Tibial nerve (tissue), 4 donors: ENCODE data around the gene PCSK6. TPM values are rescaled to one million over a fixed set of nuclear protein-coding genes. Genes with fewer than 3 reads are reported as not detected.

Experiments
- DNase-seq, 2 donors: peaks; one replicate each; pipeline ENCODE4 v3.0.0-alpha.2; 2019; ENCODE audit warnings: low spot score in 2 of 2
- H3K27ac ChIP-seq, 4 donors: fragments of 200-600 bp; sonication (generic) in 3 of 4; one replicate each; pipeline ENCODE4 v1.5.1; 2017 to 2019; ENCODE audit warnings: mild to moderate bottlenecking in 1 of 4
- H3K27me3 ChIP-seq, 2 donors: fragments of 200-600 bp; sonication (generic) in 1 of 2; one replicate each; pipeline versions ENCODE4 v1.5.1 to v1.6.0; 2017 to 2019
- H3K36me3 ChIP-seq, 3 donors: fragments of 200-600 bp; sonication (generic); one replicate each; pipeline ENCODE4 v1.5.1; 2018 to 2019
- H3K4me1 ChIP-seq, 4 donors: fragments of 200-600 bp; sonication (generic) in 3 of 4; one replicate each; pipeline ENCODE4 v1.5.1; 2017 to 2019
- H3K4me3 ChIP-seq, 4 donors: fragments of 200-600 bp; sonication (generic) in 3 of 4; one replicate each; pipeline ENCODE4 v1.5.1; 2017 to 2019; ENCODE audit warnings: mild to moderate bottlenecking in 1 of 4, moderate library complexity in 1 of 4
- H3K9me3 ChIP-seq, 4 donors: fragments of 200-600 bp; sonication (generic) in 3 of 4; one replicate each; pipeline ENCODE4 v1.5.1; 2017 to 2019
- CTCF ChIP-seq, 5 experiments: fragments of 200-600 bp in 3 of 5; fragments of 450-650 bp in 2 of 5; sonication (generic) in 3 of 5; IDR thresholded peaks; one replicate each; pipeline ENCODE4 v1.5.1; 2016 to 2019; ENCODE audit warnings: antibody characterized with exemption in 5 of 5, mild to moderate bottlenecking in 3 of 5, moderate library complexity in 2 of 5
- EP300 ChIP-seq, 2 donors: sonication (generic); formaldehyde crosslinking; IDR thresholded peaks; one replicate each; pipeline ENCODE4 v1.6.1; 2017; ENCODE audit warnings: antibody characterized with exemption in 2 of 2, mild to moderate bottlenecking in 1 of 2
- POLR2A ChIP-seq, 2 donors: fragments of 450-650 bp; IDR thresholded peaks; one replicate each; pipeline ENCODE4 v1.6.1; 2017; ENCODE audit warnings: antibody characterized with exemption in 2 of 2, mild to moderate bottlenecking in 2 of 2, moderate library complexity in 2 of 2
- WGBS, 2 donors: methylation state at CpG; one replicate each; pipeline ENCODE4 v1.1.5; 2018; 5-methylcytosine and 5-hydroxymethylcytosine counted together
- total RNA-seq, 4 donors: library from RNA; depleted of rRNA; stranded (reverse); fragments of >200 nt; gene quantifications; one replicate each; pipeline ENCODE4 v1.1.0, GENCODE V29; 2016

The PCSK6 gene
- total RNA-seq, 4 donors from 2014 or later = 8.5 to 27.0 (median 13.2) TPM

GRCh38 chr15:101502572-101503295 lies 13.2 kb upstream of the PCSK6 start:
- no peaks in the 10 kb centered on the region for H3K9me3 ChIP-seq
- WGBS, 2 donors = 84 to 85% methylated on average over 23 of the region's 23 CpGs
- H3K4me3 ChIP-seq = no peak overlapping the region
- DNase-seq = no peak
- peaks cover 0 to 9% (median 2%) of the 10 kb centered on the region in 4 donors for H3K4me1 ChIP-seq
- peaks cover 0 to 24% of the 10 kb centered on the region in 2 donors for H3K27me3 ChIP-seq
- H3K36me3 ChIP-seq = no peaks in the 10 kb centered on the region
- no peak overlapping the region for H3K27ac ChIP-seq
- TF ChIP-seq EP300 (IDR thresholded peaks at IDR 0.05) (no peak), POLR2A (IDR thresholded peaks at IDR 0.05) (no peak), CTCF (IDR thresholded peaks at IDR 0.05) (no peak)

- 28 to 36% methylated on average over 16 to 23 of the region's 23 CpGs for WGBS, 2 donors
- Histone ChIP-seq H3K27me3 (peaks cover 0 to 29% of the 10 kb centered on the region in 2 donors), H3K36me3 (no peaks in the 10 kb centered on the region), H3K4me3 (no peak overlapping the region), H3K27ac (no peak overlapping the region), H3K9me3 (no peaks in the 10 kb centered on the region), H3K4me1 (peaks cover 0 to 9% (median 2%) of the 10 kb centered on the region in 4 donors)
- no peak for DNase-seq
- peak; percentile 27 to 59 (median 35) for TF ChIP-seq CTCF (IDR thresholded peaks at IDR 0.05)
- TF ChIP-seq POLR2A (IDR thresholded peaks at IDR 0.05) = no peak
Measured at GRCh38 chr15:101501703-101502373, 12.3 kb upstream of the PCSK6 start.

DNA sequence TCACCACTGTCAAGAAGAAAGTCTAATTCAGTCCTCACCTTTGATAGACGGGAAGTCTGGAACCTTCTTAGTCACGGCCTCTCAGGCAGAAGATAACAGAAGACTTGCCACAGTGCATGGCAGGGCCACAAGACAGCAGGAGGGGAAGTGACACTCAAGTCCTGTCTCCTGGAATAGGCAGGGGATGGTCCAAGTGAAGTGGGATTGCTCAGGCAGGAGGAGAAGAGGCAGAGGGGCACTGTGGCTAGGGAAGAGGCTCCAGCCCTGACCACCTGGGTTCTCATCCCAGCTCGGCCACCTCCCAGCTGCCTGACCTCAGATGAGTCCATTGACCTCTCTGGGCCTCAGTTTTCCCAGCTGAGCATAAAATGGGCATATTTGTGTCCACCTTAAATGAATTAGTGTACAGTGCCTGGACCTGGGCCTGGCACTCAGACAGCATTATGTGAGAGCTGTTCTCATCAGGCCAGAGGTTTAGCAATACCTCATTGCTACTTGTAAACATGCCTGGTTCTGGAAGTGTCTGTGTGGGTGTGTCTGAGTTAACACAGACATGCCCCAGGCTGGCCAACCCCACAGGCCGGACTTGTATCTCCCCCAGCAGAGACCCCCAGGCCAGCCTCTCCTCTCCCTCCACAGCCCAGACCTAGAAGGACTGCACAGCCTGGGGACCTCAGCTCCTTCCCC lies 11.5 kb upstream of the PCSK6 start:
- DNase-seq = no peak
- 60 to 69% methylated on average over 3 to 4 of the region's 4 CpGs for WGBS, 2 donors
- no peak for TF ChIP-seq CTCF (IDR thresholded peaks at IDR 0.05)
- TF ChIP-seq POLR2A (IDR thresholded peaks at IDR 0.05) = no peak
- TF ChIP-seq EP300 (IDR thresholded peaks at IDR 0.05) = no peak
- H3K27ac ChIP-seq = no peak overlapping the region
- H3K4me3 ChIP-seq = no peak overlapping the region
- no peaks in the 10 kb centered on the region for H3K9me3 ChIP-seq
- peaks cover 0 to 37% of the 10 kb centered on the region in 2 donors for H3K27me3 ChIP-seq
- H3K4me1 ChIP-seq = peaks cover 0 to 16% (median 2%) of the 10 kb centered on the region in 4 donors
- no peaks in the 10 kb centered on the region for H3K36me3 ChIP-seq

- no peak for DNase-seq
- H3K9me3 ChIP-seq = no peaks in the 10 kb centered on the region
- H3K36me3 ChIP-seq = no peaks in the 10 kb centered on the region
- TF ChIP-seq EP300 (IDR thresholded peaks at IDR 0.05) (no peak), POLR2A (IDR thresholded peaks at IDR 0.05) (no peak), CTCF (IDR thresholded peaks at IDR 0.05) (no peak)
- 65 to 67% methylated on average over 11 of the region's 11 CpGs for WGBS, 2 donors
- peaks cover 0 to 46% of the 10 kb centered on the region in 2 donors for H3K27me3 ChIP-seq
- no peak overlapping the region for H3K4me3 ChIP-seq
- H3K4me1 ChIP-seq = peaks cover 0 to 17% (median 2%) of the 10 kb centered on the region in 4 donors
- H3K27ac ChIP-seq = no peak overlapping the region
Measured at GRCh38 chr15:101499863-101500713, 10.6 kb upstream of the PCSK6 start.
